ENCODE data around the gene ANP32E. TPM values are rescaled to one million over a fixed set of nuclear protein-coding genes. Genes with fewer than 3 reads are reported as not detected.

The ANP32E gene
- total RNA-seq, 1 donor = 13.8 TPM

DNA sequence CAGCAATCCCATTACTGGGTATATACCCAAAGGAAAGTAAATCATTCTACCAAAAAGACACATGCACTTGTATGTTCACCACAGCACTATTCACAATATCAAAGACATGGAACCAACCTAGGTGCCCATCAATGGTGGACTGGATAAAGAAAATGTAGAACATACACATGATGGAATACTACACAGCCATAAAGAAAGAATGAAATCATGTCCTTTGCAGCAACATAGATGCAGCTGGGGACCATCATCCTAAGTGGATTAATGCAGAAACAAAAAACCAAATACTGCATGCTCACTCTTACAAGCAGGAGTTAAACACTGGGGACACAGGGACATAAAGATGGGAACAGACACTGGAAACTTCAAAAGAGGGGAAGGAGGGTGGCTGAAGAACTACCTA, 8.7 kb downstream of the ANP32E start:
- Histone ChIP-seq H4K20me1 (ENCODE audit: insufficient read depth, low read length) (no peaks in the 10 kb centered on the region), H3K79me2 (ENCODE audit: insufficient read depth, low read length) (peaks cover 14% of the 10 kb centered on the region), H3K27me3 (ENCODE audit: insufficient read depth, low read length) (no peaks in the 10 kb centered on the region), H3K27ac (ENCODE audit: low read depth, low read length) (no peak overlapping the region), H3K4me3 (ENCODE audit: insufficient read depth, low read length) (no peak overlapping the region), H2AFZ (ENCODE audit: low read length) (no peak overlapping the region), H3K4me2 (ENCODE audit: insufficient read depth, low read length) (no peak overlapping the region), H3K4me1 (ENCODE audit: insufficient read depth, low read length) (no peaks in the 10 kb centered on the region), H3K9me3 (ENCODE audit: low read depth, low read length) (no peaks in the 10 kb centered on the region), H3K36me3 (ENCODE audit: insufficient read depth, low read length) (peaks cover 38% of the 10 kb centered on the region)
- TF ChIP-seq, protein P1, sequence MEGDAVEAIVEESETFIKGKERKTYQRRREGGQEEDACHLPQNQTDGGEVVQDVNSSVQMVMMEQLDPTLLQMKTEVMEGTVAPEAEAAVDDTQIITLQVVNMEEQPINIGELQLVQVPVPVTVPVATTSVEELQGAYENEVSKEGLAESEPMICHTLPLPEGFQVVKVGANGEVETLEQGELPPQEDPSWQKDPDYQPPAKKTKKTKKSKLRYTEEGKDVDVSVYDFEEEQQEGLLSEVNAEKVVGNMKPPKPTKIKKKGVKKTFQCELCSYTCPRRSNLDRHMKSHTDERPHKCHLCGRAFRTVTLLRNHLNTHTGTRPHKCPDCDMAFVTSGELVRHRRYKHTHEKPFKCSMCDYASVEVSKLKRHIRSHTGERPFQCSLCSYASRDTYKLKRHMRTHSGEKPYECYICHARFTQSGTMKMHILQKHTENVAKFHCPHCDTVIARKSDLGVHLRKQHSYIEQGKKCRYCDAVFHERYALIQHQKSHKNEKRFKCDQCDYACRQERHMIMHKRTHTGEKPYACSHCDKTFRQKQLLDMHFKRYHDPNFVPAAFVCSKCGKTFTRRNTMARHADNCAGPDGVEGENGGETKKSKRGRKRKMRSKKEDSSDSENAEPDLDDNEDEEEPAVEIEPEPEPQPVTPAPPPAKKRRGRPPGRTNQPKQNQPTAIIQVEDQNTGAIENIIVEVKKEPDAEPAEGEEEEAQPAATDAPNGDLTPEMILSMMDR (IDR thresholded peaks at IDR 0.05; ENCODE audit: extremely low read depth, low read depth, low read length) = no peak
- no peak for DNase-seq (ENCODE audit: insufficient read length, low spot score, missing footprints)

DNA sequence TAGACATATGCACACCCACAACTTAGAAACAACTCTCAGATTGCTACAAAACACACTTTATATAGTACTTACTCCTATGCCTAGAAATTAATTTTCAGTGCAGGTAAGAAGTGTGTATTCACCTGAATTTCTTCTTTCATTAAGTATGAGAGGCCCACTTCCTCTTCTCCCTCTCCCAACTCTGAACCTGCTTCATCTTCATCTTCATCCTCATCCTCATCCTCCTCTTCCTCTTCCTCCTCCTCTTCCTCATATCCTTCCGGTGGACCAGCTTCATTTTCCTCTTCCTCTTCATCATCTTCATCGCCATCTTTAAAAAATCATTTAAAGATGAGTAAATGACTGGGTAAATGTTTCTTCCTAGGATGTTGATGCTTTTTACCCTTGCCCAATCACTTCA, 9.4 kb downstream of the ANP32E start:
- H3K79me2 ChIP-seq (ENCODE audit: insufficient read depth, low read length) = peaks cover 10% of the 10 kb centered on the region
- H4K20me1 ChIP-seq (ENCODE audit: insufficient read depth, low read length) = no peaks in the 10 kb centered on the region
- DNase-seq (ENCODE audit: insufficient read length, low spot score, missing footprints) = no peak
- H3K4me2 ChIP-seq (ENCODE audit: insufficient read depth, low read length) = no peak overlapping the region
- no peak overlapping the region for H3K27ac ChIP-seq (ENCODE audit: low read depth, low read length)
- H3K36me3 ChIP-seq (ENCODE audit: insufficient read depth, low read length) = peaks cover 41% of the 10 kb centered on the region
- H3K27me3 ChIP-seq (ENCODE audit: insufficient read depth, low read length) = no peaks in the 10 kb centered on the region
- no peaks in the 10 kb centered on the region for H3K9me3 ChIP-seq (ENCODE audit: low read depth, low read length)
- no peak overlapping the region for H2AFZ ChIP-seq (ENCODE audit: low read length)
- no peak overlapping the region for H3K4me3 ChIP-seq (ENCODE audit: insufficient read depth, low read length)
- H3K4me1 ChIP-seq (ENCODE audit: insufficient read depth, low read length) = no peaks in the 10 kb centered on the region
- TF ChIP-seq, protein P1 (IDR thresholded peaks at IDR 0.05; ENCODE audit: extremely low read depth, low read depth, low read length) = no peak

DNA sequence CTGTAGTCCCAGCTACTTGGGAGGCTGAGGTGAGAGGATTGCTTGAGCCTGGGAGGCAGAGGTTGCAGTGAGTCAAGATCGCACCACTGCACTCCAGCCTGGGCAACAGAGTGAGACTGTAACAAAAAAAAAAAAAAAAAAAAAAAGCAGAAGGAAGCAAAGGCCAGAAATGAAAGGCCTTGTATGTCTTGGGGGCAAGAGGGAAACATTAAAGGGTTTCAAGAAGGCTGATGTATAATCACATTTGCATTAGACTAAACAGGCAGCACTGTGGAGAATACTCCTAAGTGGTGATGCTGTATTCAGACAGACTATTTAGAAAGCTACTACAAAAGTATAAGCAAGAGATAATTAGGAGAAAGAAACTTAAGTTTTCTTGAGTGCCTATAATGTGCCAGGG, 10.4 kb downstream of the ANP32E start:
- no peak overlapping the region for H3K27ac ChIP-seq (ENCODE audit: low read depth, low read length)
- no peaks in the 10 kb centered on the region for H3K27me3 ChIP-seq (ENCODE audit: insufficient read depth, low read length)
- TF ChIP-seq, protein P1 (IDR thresholded peaks at IDR 0.05; ENCODE audit: extremely low read depth, low read depth, low read length) = no peak
- no peak overlapping the region for H3K4me3 ChIP-seq (ENCODE audit: insufficient read depth, low read length)
- H2AFZ ChIP-seq (ENCODE audit: low read length) = no peak overlapping the region
- peaks cover 3% of the 10 kb centered on the region for H3K79me2 ChIP-seq (ENCODE audit: insufficient read depth, low read length)
- DNase-seq (ENCODE audit: insufficient read length, low spot score, missing footprints) = no peak
- no peaks in the 10 kb centered on the region for H3K4me1 ChIP-seq (ENCODE audit: insufficient read depth, low read length)
- no peak overlapping the region for H3K4me2 ChIP-seq (ENCODE audit: insufficient read depth, low read length)
- H4K20me1 ChIP-seq (ENCODE audit: insufficient read depth, low read length) = no peaks in the 10 kb centered on the region
- H3K36me3 ChIP-seq (ENCODE audit: insufficient read depth, low read length) = peaks cover 38% of the 10 kb centered on the region
- H3K9me3 ChIP-seq (ENCODE audit: low read depth, low read length) = no peaks in the 10 kb centered on the region

DNA sequence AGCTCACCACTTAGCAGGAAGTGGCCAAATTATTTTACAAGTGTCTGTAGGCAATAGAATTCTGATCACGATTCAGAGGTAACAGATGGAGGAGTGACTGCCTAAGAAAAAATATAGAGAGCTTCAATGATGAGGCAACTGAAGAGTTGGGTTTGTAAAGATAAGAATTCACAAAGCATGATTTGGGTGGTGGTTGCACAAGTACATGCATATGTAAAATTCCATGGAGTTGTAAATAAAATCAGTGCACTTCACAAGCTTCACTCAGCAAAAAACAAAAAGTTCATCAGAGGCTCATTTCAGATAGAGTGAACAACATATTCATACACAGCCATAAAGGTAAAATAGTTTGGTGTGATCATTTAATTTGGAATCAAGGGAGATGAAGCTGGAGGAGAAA, 10.9 kb downstream of the ANP32E start:
- no peak overlapping the region for H3K27ac ChIP-seq (ENCODE audit: low read depth, low read length)
- H3K4me1 ChIP-seq (ENCODE audit: insufficient read depth, low read length) = no peaks in the 10 kb centered on the region
- no peak for DNase-seq (ENCODE audit: insufficient read length, low spot score, missing footprints)
- TF ChIP-seq, protein P1 (IDR thresholded peaks at IDR 0.05; ENCODE audit: extremely low read depth, low read depth, low read length) = no peak
- H3K9me3 ChIP-seq (ENCODE audit: low read depth, low read length) = no peaks in the 10 kb centered on the region
- peaks cover 41% of the 10 kb centered on the region for H3K36me3 ChIP-seq (ENCODE audit: insufficient read depth, low read length)
- H4K20me1 ChIP-seq (ENCODE audit: insufficient read depth, low read length) = no peaks in the 10 kb centered on the region
- H3K27me3 ChIP-seq (ENCODE audit: insufficient read depth, low read length) = no peaks in the 10 kb centered on the region
- no peak overlapping the region for H3K4me2 ChIP-seq (ENCODE audit: insufficient read depth, low read length)
- H3K79me2 ChIP-seq (ENCODE audit: insufficient read depth, low read length) = peaks cover 3% of the 10 kb centered on the region
- H3K4me3 ChIP-seq (ENCODE audit: insufficient read depth, low read length) = no peak overlapping the region
- no peak overlapping the region for H2AFZ ChIP-seq (ENCODE audit: low read length)

All from osteoblast (primary cell).